Bronchial epithelial cell (primary cell): ENCODE measurements around the gene PEF1. TPM values are rescaled to one million over a fixed set of nuclear protein-coding genes. Genes with fewer than 3 reads are reported as not detected.

Experiments used
- DNase-seq: peaks from one replicate; pipeline ENCODE4 v3.0.0-alpha.2; 2010; ENCODE audit warnings: low read depth
- FAIRE-seq: peaks from 2 replicates; lab custom pipeline; 2011; peaks lifted over from hg19 to GRCh38; lab: Jason Lieb, UNC
- H3K27me3 ChIP-seq: 2 replicates; pipeline ENCODE4 v1.5.1; 2011; ENCODE audit warnings: low read length; ENCODE audit not compliant: control insufficient read depth, insufficient read depth
- H3K36me3 ChIP-seq: 2 replicates; pipeline ENCODE4 v1.5.1; 2011; ENCODE audit warnings: low read length; ENCODE audit not compliant: control insufficient read depth, insufficient read depth
- H3K4me3 ChIP-seq: 2 replicates; pipeline ENCODE4 v1.5.1; 2011; ENCODE audit warnings: mild to moderate bottlenecking, low read depth, low read length, control low read depth
- CTCF ChIP-seq: IDR thresholded peaks from 2 replicates; pipeline ENCODE4 v1.5.1; 2011; ENCODE audit warnings: mild to moderate bottlenecking, moderate library complexity, low read length, control low read depth, inconsistent platforms; ENCODE audit not compliant: insufficient read depth, severe bottlenecking
- total RNA-seq: library from RNA; depleted of rRNA; stranded (reverse); fragments of >200 nt; gene quantifications from 2 replicates; pipeline ENCODE4 v1.2.1, GENCODE V29; 2014

Gene PEF1
- total RNA-seq, 1 donor from 2014 or later = 67.4 TPM

GRCh38 chr1:31632649-31633048 lies 12.0 kb downstream of the PEF1 start:
- no peak for TF ChIP-seq CTCF
- H3K4me3 ChIP-seq = no peak overlapping the region
- H3K36me3 ChIP-seq = peaks cover 38% of the 10 kb centered on the region
- FAIRE-seq (no peak), DNase-seq (no peak)
- no peaks in the 10 kb centered on the region for H3K27me3 ChIP-seq

- peaks cover 32% of the 10 kb centered on the region for H3K36me3 ChIP-seq
- TF ChIP-seq CTCF = no peak
- FAIRE-seq (no peak), DNase-seq (no peak)
- no peaks in the 10 kb centered on the region for H3K27me3 ChIP-seq
- no peak overlapping the region for H3K4me3 ChIP-seq
Observed at GRCh38 chr1:31628931-31629556, 15.6 kb downstream of the PEF1 start.

- H3K36me3 ChIP-seq = peaks cover 28% of the 10 kb centered on the region
- peak; percentile 13 for FAIRE-seq
- no peak for TF ChIP-seq CTCF
- H3K27me3 ChIP-seq = no peaks in the 10 kb centered on the region
- H3K4me3 ChIP-seq = no peak overlapping the region
- no peak for DNase-seq
Observed at GRCh38 chr1:31627930-31628559, 16.6 kb downstream of the PEF1 start.

GRCh38 chr1:31627301-31627929 lies 17.3 kb downstream of the PEF1 start:
- no peak for FAIRE-seq
- Histone ChIP-seq H3K36me3 (peaks cover 23% of the 10 kb centered on the region), H3K27me3 (no peaks in the 10 kb centered on the region), H3K4me3 (no peak overlapping the region)
- TF ChIP-seq CTCF = no peak
- no peak for DNase-seq

- no peaks in the 10 kb centered on the region for H3K27me3 ChIP-seq
- peaks cover 15% of the 10 kb centered on the region for H3K36me3 ChIP-seq
- TF ChIP-seq CTCF = no peak
- DNase-seq = no peak
- FAIRE-seq = peak; percentile 58
- H3K4me3 ChIP-seq = no peak overlapping the region
Observed at GRCh38 chr1:31626223-31627207, 18.2 kb downstream of the PEF1 start.
